Lung (tissue), 12 donors: ENCODE data around the gene HM13. TPM values are rescaled to one million over a fixed set of nuclear protein-coding genes. Genes with fewer than 3 reads are reported as not detected.

Experiments used
- ATAC-seq: fragments of 200-7000 bp; cut with Tn5 transposase; one replicate; pipeline ENCODE4 v1.9.1; 2020; ENCODE audit warnings: moderate number of reproducible peaks; ENCODE audit not compliant: insufficient read depth, low FRiP score
- DNase-seq, 3 donors: peaks; one replicate each; pipeline ENCODE4 v3.0.0-alpha.2; 2013 to 2017
- H3K27ac ChIP-seq, 2 donors: one replicate each; pipeline ENCODE4 v1.5.1; 2013; ENCODE audit warnings: mild to moderate bottlenecking in 2 of 2, moderate library complexity in 2 of 2, control low read depth in 1 of 2, inconsistent platforms in 1 of 2, low read depth in 1 of 2, low read length in 1 of 2
- H3K27me3 ChIP-seq, 3 donors: one replicate each; pipeline ENCODE4 v1.5.1; 2013; ENCODE audit warnings: low read length in 2 of 3; ENCODE audit not compliant: control insufficient read depth in 3 of 3, insufficient read depth in 3 of 3
- H3K36me3 ChIP-seq, 4 donors: one replicate each; pipeline ENCODE4 v1.5.1; 2013; ENCODE audit warnings: low read length in 4 of 4, mild to moderate bottlenecking in 1 of 4, moderate library complexity in 1 of 4; ENCODE audit not compliant: control insufficient read depth in 4 of 4, insufficient read depth in 4 of 4
- H3K4me1 ChIP-seq, 5 donors: one replicate each; pipeline ENCODE4 v1.5.1; 2013; ENCODE audit warnings: low read length in 5 of 5, mild to moderate bottlenecking in 2 of 5, moderate library complexity in 1 of 5; ENCODE audit not compliant: control insufficient read depth in 5 of 5, insufficient read depth in 5 of 5
- H3K4me3 ChIP-seq: one replicate; pipeline ENCODE4 v1.5.1; 2013; ENCODE audit warnings: mild to moderate bottlenecking, control low read depth, moderate library complexity
- H3K9ac ChIP-seq, 2 donors: one replicate each; pipeline ENCODE4 v1.5.1; 2013; ENCODE audit warnings: low read length in 2 of 2, control low read depth in 1 of 2; ENCODE audit not compliant: insufficient read depth in 1 of 2
- H3K9me3 ChIP-seq, 4 donors: one replicate each; pipeline ENCODE4 v1.5.1; 2013; ENCODE audit warnings: low read length in 3 of 4, mild to moderate bottlenecking in 1 of 4, moderate library complexity in 1 of 4; ENCODE audit not compliant: control insufficient read depth in 4 of 4, insufficient read depth in 3 of 4
- CTCF ChIP-seq: IDR thresholded peaks from 2 replicates; pipeline ENCODE4 v1.5.1; 2012; ENCODE audit warnings: mild to moderate bottlenecking; ENCODE audit errors: control extremely low read depth, extremely low read depth
- WGBS, 2 donors: extraction: QIAGEN DNeasy Blood & Tissue Kit; methylation state at CpG; one replicate each; pipeline ENCODE4 v1.1.7; 2013; 5-methylcytosine and 5-hydroxymethylcytosine counted together
- polyA plus RNA-seq, 2 donors: library from polyadenylated mRNA; stranded (reverse); fragments of 200-250 nt; gene quantifications; one replicate each; pipeline ENCODE4 v1.2.1, GENCODE V29; 2013
- total RNA-seq, 2 donors: library from RNA; depleted of rRNA in 1 of 2; stranded (reverse); fragments of >200 nt in 1 of 2; gene quantifications; one replicate each; pipeline ENCODE4 v1.2.1, GENCODE V29; 2014 to 2021
- donor health status: control.
- donor health status: control.
- donor health status: Bipolar disorder and iron deficiency.
- donor health status: healthy.
- donor health status: DM: yes; HTN: yes; CAD: no.

Gene HM13
- total and polyA plus RNA-seq, 4 donors: 53.5 to 249 (median 205) TPM

DNA sequence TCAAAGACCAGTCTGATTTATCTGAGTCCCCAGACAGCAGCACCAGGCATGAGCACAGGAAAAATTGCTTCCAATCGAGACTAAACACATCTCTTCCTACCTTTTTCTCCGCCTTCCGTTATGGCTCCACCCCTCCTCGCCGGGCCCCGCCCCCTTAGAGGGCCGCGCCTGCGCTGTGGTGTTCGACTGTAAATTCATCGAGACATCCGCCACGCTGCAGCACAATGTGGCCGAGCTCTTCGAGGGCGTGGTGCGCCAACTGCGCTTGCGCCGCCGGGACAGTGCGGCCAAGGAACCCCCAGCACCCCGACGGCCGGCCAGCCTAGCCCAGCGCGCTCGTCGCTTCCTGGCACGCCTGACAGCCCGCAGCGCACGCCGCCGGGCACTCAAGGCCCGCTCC, 30.2 kb upstream of the HM13 start:
- Histone ChIP-seq H3K27ac (no peak overlapping the region), H3K9ac (no peak overlapping the region), H3K36me3 (peaks cover 0 to 8% (median 0%) of the 10 kb centered on the region in 4 donors), H3K9me3 (peaks cover 0 to 4% (median 0%) of the 10 kb centered on the region in 4 donors), H3K4me1 (peaks cover 0 to 23% (median 3%) of the 10 kb centered on the region in 5 donors), H3K27me3 (peaks cover 0 to 11% (median 4%) of the 10 kb centered on the region in 3 donors), H3K4me3 (no peak overlapping the region)
- TF ChIP-seq CTCF: no peak
- WGBS, 2 donors: 42 to 47% methylated on average over 36 of the region's 36 CpGs
- DNase-seq (peak in 1 of 3 donors; percentile 50), ATAC-seq (no peak)

DNA sequence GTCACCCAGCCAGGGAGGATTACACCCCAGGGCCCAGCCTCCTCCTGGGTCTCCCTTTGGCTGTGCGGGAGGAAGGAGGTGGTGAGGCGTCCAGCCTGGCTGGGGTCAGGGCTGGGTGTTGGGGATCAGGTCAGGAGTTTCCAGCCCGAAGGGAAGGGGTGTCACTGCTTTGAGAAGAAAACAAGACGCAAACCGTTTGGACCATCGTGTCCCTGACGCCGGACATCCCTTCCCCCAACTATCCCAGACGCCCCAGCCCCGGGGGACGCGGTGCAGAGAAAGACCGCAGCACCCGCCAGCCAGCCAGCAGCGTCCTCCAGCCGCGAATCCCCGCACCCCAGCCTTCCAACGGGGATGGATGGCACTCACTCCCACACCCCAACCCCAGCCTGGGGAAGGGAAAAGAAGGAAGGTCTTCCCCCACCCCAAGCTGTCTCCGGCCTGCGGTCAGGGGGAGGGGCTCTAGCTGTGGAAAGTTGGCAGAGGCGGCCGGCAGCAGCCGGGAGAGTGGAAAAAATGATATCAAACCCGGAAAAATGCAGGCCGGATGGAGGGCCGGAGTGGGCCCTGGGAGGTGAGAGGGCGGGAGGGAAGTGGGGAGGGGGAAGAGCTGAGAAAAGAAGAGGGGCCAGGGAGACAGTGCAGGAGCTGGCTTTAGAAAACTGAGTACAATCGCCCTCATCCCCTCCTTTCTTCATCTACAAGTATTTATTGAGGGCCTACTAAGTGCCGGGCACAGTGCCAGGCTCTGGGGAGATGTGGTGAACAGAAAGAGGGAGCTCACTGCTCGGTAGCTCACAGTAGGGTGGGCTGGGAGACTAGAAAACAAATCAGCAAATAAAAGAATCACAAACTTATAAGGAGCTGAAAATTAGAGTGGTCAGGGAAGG, 28.5 kb upstream of the HM13 start:
- ATAC-seq (peak; percentile 58), DNase-seq (peak; percentile 94 to 98 (median 96))
- Histone ChIP-seq H3K27me3 (peaks cover 0 to 9% (median 4%) of the 10 kb centered on the region in 3 donors), H3K9ac (peak overlapping the region in 1 of 2 donors; percentile 70), H3K4me3 (no peak overlapping the region), H3K4me1 (peaks cover 0 to 23% (median 3%) of the 10 kb centered on the region in 5 donors), H3K9me3 (peaks cover 0 to 4% (median 0%) of the 10 kb centered on the region in 4 donors), H3K36me3 (peaks cover 0 to 8% (median 0%) of the 10 kb centered on the region in 4 donors), H3K27ac (peak overlapping the region; percentile 13 to 59)
- WGBS, 2 donors: 9 to 12% methylated on average over 31 of the region's 31 CpGs
- no peak for TF ChIP-seq CTCF

DNA sequence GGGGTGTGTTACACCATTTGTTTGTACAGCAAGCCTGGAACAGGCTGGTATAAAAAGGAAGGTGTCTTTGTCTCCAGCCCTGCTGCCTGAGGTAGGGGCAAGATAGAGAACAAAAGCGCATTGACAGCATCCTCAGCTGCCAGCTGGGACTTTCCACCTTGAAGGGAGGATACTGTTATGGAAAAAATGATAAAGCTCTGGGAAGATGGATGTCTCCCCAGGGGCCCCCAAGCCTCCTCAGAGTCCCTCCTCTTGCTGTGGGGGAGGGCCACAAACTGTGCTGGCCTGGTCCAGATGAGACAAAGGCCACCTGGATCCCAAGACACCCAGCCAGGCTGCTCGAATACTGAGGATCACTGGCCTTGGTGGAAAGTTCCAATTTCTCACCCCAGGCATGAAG, 26.1 kb upstream of the HM13 start:
- no peak for ATAC-seq
- no peak overlapping the region for H3K27ac ChIP-seq
- 65 to 89% methylated on average over 2 of the region's 2 CpGs for WGBS, 2 donors

More for the DNA sequence above, 26.1 kb upstream of the HM13 start:
- Histone ChIP-seq H3K9me3 (peaks cover 0 to 4% (median 0%) of the 10 kb centered on the region in 4 donors), H3K27me3 (peaks cover 0 to 9% (median 4%) of the 10 kb centered on the region in 3 donors), H3K4me1 (peaks cover 0 to 26% (median 3%) of the 10 kb centered on the region in 5 donors), H3K36me3 (peaks cover 0 to 5% (median 0%) of the 10 kb centered on the region in 4 donors), H3K4me3 (no peak overlapping the region), H3K9ac (no peak overlapping the region)
- DNase-seq: no peak
- TF ChIP-seq CTCF: no peak
